ENCODE measurements around the gene GPM6B.

GPM6B gene

DNA sequence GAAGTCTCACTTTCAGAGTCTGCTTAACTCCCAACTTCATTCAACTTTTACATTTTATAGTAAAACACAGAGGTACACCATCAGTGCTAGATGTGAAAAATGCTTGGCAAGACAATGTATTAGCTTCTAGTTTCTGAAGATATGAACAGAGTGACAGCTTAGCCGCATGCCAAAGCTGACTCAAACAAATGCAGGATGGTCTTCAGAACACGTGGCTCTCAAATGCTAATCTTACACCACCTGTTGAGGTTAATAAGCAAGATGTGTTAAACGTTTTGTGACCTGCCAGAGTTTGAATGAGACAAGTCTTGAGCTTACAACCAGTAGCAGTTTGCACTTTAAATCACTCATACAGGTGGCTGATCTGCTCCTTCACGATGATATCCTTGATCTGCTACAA is 18.9 kb upstream of the GPM6B start:
- Histone ChIP-seq H3K4me3 (no peak overlapping the region), H3K27ac (no peak overlapping the region)
- TF ChIP-seq, protein P1, sequence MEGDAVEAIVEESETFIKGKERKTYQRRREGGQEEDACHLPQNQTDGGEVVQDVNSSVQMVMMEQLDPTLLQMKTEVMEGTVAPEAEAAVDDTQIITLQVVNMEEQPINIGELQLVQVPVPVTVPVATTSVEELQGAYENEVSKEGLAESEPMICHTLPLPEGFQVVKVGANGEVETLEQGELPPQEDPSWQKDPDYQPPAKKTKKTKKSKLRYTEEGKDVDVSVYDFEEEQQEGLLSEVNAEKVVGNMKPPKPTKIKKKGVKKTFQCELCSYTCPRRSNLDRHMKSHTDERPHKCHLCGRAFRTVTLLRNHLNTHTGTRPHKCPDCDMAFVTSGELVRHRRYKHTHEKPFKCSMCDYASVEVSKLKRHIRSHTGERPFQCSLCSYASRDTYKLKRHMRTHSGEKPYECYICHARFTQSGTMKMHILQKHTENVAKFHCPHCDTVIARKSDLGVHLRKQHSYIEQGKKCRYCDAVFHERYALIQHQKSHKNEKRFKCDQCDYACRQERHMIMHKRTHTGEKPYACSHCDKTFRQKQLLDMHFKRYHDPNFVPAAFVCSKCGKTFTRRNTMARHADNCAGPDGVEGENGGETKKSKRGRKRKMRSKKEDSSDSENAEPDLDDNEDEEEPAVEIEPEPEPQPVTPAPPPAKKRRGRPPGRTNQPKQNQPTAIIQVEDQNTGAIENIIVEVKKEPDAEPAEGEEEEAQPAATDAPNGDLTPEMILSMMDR (IDR thresholded peaks at IDR 0.05) = no peak
- no peak for DNase-seq (ENCODE audit: low spot score)

DNA sequence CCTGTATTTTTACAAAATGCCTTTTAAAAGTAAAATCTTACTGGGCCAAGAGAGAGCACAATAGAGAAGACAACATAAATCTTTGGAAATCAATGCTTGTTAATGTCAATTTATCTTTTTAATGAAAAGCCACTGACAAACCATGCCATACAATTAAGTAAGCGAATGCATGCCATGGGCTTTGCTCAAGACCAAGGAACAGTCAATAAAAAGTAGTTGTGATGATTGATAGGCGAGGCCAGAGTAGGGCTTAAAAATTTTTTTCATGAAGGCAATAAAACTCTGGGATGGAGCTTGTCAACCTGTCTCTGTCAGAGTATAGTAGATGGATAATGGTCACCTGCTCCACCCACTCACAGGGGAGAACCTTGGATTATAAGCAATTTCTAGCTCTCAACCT is 17.5 kb upstream of the GPM6B start:
- Histone ChIP-seq H3K4me3 (no peak overlapping the region), H3K27ac (no peak overlapping the region)
- TF ChIP-seq, protein P1 (IDR thresholded peaks at IDR 0.05) = no peak
- DNase-seq (ENCODE audit: low spot score) = no peak

DNA sequence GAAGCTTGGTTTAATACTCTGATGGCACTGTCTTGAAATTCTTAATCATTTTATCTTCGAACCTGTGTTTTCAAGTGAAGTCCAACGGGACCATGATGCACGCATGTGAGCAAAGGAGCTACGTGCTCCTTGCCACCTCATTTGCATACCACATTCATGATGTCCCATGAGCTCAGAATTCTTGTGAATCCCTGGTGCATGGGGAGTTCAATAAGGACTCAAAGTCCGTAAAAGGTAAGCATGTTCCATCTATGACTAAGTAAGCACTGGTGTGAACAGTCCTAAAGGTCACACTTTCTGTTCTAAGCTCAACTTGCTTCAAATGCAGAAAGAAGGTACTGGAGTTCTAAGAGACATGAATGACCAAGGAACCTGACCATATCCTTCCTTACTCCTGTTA is 13.1 kb upstream of the GPM6B start:
- TF ChIP-seq, protein P1 (IDR thresholded peaks at IDR 0.05) = no peak
- DNase-seq (ENCODE audit: low spot score) = no peak
- Histone ChIP-seq H3K4me3 (no peak overlapping the region), H3K27ac (no peak overlapping the region)

DNA sequence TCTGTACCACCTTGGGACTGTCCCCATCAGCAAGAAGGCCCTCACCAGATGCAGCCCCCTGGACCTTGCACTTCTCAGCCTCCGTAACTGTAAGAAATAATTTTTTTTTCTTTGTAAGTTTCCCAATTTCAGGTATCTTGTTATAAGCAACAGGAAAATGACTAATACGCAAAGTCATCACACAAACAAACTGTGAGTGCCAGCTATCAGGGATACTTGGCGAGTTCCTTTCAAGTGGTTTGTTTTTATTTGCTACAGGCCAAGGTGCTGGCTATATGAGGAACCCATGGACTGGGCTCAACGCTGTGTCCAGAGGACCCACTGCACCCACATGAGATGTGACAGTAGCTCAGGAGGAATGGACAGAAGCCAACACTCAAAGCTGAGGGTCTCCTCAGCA is 11.5 kb upstream of the GPM6B start:
- Histone ChIP-seq H3K27ac (no peak overlapping the region), H3K4me3 (no peak overlapping the region)
- TF ChIP-seq, protein P1 (IDR thresholded peaks at IDR 0.05) = no peak
- DNase-seq (ENCODE audit: low spot score) = no peak

DNA sequence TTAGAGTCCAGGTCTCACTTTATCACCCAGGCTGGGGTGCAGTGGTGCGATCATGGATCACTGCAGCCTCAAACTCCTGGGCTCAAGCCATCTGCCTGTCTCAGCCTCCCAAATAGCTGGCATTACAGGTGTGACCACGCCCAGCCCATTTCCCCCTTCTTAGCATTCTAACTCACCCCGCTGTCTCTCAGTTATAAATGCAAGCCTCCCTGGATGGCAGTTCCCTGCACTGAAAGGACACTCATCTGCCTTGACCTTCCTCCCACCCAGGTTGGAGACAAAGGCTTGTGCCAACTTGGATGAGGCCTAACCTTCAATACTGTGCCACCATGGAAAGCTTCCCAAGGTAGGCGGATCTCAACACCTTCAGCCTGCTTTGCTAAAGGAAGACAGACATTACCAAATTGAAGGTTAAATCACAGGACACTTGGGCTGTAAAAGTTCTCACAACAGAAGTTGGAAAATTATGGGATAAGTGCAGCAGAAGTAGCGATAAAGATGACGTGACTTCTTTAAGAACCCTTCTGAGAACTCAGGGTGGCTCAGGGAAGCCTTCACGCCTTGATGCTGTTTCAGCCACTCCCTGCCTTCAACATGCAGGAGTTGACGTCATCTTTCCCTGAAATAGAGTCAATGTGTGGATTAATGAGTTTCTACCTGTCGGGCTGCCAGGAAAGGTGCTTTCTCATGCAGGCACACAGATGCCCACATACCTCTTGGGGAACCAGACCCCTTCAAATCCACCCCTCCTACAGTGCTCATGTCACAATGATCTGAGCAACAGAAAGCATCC is 10.6 kb upstream of the GPM6B start:
- TF ChIP-seq, protein P1 (IDR thresholded peaks at IDR 0.05) = no peak
- no peak overlapping the region for H3K27ac ChIP-seq
- H3K4me3 ChIP-seq = no peak overlapping the region
- no peak for DNase-seq (ENCODE audit: low spot score)

DNA sequence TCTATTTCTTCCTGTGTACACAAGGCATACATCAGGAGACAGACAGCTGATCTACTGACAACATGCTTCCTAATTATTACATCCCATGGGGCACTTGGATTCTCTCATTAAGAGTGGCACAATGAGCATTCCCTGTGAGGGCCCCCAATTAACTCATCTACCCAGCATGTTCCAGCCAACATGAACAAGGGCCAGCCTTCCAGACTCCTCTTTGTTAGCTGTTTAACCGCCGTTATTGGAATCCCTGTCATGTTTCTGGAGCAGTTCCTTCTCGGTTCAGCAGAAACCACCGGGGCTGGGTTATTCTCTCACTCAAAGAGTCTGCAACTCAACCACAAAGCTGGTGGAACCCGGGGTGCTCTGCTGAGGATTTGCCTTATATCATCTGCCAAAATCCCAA is 9.9 kb upstream of the GPM6B start:
- no peak for DNase-seq (ENCODE audit: low spot score)
- Histone ChIP-seq H3K4me3 (no peak overlapping the region), H3K27ac (no peak overlapping the region)
- TF ChIP-seq, protein P1 (IDR thresholded peaks at IDR 0.05) = no peak

DNA sequence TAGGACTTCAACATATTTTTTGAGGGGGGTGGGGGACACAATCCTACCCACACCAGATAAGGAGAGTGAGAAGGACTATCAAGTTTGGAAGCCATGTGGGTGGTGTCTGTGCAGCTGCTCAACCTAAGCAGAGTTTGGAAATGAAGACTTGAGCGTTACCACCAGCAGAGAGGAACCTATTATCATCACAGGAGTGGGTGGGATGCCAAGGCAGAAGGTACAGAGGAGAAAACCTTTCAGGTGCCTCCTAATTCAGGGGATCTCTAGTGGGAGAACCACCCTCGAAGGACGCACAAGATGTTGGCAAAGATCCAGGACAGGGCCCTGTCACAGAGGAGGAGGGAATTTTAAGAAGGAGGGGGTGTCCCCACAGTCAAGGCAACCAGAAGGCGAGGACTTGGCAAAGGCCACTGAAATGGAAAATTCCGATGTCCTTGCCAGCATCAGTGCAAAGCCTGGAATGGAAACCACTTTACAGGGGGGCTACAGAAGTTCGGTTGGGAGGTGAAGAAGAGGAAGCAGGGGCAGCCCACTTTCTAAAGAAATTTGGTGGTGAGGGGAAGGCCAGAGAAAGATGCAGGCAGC is 8.4 kb upstream of the GPM6B start:
- TF ChIP-seq, protein P1 (IDR thresholded peaks at IDR 0.05) = no peak
- Histone ChIP-seq H3K27ac (no peak overlapping the region), H3K4me3 (no peak overlapping the region)
- DNase-seq (ENCODE audit: low spot score) = no peak
